Upper lobe of right lung (tissue), 1 donor: Measurements from ENCODE around the gene ZC2HC1C. TPM values are rescaled to one million over a fixed set of nuclear protein-coding genes. Genes with fewer than 3 reads are reported as not detected.
"Not testable (repeated sequence)": the region's sequence is repeated elsewhere in the genome, so short reads cannot be mapped to it uniquely, and the experiment has no call there.

ENCODE experiments used
- ATAC-seq: fragments of 200-7000 bp; cut with Tn5 transposase; one replicate; pipeline ENCODE4 v1.9.1; 2020; ENCODE audit warnings: mild to moderate bottlenecking, moderate library complexity
- DNase-seq: peaks from one replicate; pipeline ENCODE4 v3.0.0-alpha.2; 2020
- H3K27ac ChIP-seq: fragments of 200-600 bp; one replicate; pipeline ENCODE4 v1.8.0; 2022
- H3K27me3 ChIP-seq: fragments of 200-600 bp; one replicate; pipeline ENCODE4 v1.8.0; 2022; ENCODE audit warnings: mild to moderate bottlenecking
- H3K36me3 ChIP-seq: fragments of 200-600 bp; one replicate; pipeline ENCODE4 v1.8.0; 2022
- H3K4me1 ChIP-seq: fragments of 200-600 bp; one replicate; pipeline ENCODE4 v1.8.0; 2022
- H3K4me3 ChIP-seq: fragments of 200-600 bp; one replicate; pipeline ENCODE4 v1.8.0; 2022; ENCODE audit warnings: mild to moderate bottlenecking
- H3K9me3 ChIP-seq: fragments of 200-600 bp; one replicate; pipeline ENCODE4 v1.8.0; 2022
- intact Hi-C: fragments of 100-400 bp; cut with DNase I; formaldehyde crosslinking; loops from one replicate; pipeline ENCODE4 v1.11.0; 2022
- total RNA-seq: library from RNA; stranded (reverse); fragmentation: NEBNext Ultra II Directional; extraction: Animal tissue kit (Norgen Biotek cat#: 25700); gene quantifications from one replicate; pipeline ENCODE4 v1.2.1, GENCODE V29; 2021
- TF ChIP-seq, protein P1 (sequence below): fragments of 200-600 bp; IDR thresholded peaks from one replicate; pipeline ENCODE4 v1.8.0; 2022; ENCODE audit warnings: antibody characterized with exemption
- donor health status: DM: no; HTN: yes; CAD: no; lungs with severe emphysema.

ZC2HC1C gene
- total RNA-seq, 1 donor from 2014 or later, result 4.5 TPM

DNA sequence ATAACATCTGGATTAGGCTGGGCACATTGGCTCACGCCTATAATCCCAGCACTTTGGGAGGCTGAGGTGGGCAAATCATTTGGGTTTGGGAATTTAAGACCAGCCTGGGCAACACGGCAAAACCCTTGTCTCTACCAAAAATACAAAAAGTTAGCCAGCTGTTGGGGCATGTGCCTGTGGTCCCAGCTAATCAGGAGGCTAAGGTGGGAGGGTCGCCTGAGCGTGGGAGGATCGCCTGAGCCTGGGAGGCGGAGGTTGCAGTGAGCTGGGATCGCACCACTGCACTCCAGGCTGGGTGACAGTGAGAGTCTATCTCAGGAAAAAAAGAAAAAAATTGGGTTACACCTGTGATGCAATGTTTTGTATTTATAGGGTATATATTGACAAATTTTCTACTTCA is 52.1 kb downstream of the ZC2HC1C start:
- DNase-seq, result no peak
- H3K4me3 ChIP-seq, result no peak overlapping the region
- intact Hi-C loops, result no loop called here
- TF ChIP-seq, protein P1, sequence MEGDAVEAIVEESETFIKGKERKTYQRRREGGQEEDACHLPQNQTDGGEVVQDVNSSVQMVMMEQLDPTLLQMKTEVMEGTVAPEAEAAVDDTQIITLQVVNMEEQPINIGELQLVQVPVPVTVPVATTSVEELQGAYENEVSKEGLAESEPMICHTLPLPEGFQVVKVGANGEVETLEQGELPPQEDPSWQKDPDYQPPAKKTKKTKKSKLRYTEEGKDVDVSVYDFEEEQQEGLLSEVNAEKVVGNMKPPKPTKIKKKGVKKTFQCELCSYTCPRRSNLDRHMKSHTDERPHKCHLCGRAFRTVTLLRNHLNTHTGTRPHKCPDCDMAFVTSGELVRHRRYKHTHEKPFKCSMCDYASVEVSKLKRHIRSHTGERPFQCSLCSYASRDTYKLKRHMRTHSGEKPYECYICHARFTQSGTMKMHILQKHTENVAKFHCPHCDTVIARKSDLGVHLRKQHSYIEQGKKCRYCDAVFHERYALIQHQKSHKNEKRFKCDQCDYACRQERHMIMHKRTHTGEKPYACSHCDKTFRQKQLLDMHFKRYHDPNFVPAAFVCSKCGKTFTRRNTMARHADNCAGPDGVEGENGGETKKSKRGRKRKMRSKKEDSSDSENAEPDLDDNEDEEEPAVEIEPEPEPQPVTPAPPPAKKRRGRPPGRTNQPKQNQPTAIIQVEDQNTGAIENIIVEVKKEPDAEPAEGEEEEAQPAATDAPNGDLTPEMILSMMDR, result no peak
- H3K27ac ChIP-seq, result no peak overlapping the region
- peaks cover 17% of the 10 kb centered on the region for H3K4me1 ChIP-seq
- ATAC-seq, result no peak
- no peaks in the 10 kb centered on the region for H3K9me3 ChIP-seq
- no peaks in the 10 kb centered on the region for H3K27me3 ChIP-seq
- peaks cover 38% of the 10 kb centered on the region for H3K36me3 ChIP-seq

DNA sequence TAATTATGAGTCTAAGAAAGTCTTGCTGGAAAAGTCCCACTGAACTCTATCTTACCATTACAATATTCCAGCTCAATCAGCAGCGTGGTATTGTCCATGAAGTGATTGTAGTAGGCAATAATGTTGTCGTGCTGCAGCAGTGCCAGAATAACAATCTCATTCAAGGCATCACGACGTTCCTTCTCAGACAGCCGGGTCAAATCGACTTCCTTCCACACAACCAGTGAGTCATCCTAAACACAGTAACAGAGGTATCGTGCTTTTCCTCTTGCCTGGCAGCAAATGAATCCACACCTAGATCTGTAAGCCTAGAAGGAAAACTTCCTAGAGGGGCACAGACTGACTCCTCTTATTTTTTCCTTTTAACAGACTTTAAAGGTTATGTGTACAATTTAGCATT is 54.5 kb downstream of the ZC2HC1C start:
- TF ChIP-seq, protein P1, result no peak
- H3K9me3 ChIP-seq, result no peaks in the 10 kb centered on the region
- intact Hi-C loops, result no loop called here
- H3K4me3 ChIP-seq, result no peak overlapping the region
- H3K27me3 ChIP-seq, result no peaks in the 10 kb centered on the region
- peak overlapping the region; percentile 12 for H3K27ac ChIP-seq
- no peak for DNase-seq
- peaks cover 31% of the 10 kb centered on the region for H3K4me1 ChIP-seq
- H3K36me3 ChIP-seq, result peaks cover 13% of the 10 kb centered on the region
- ATAC-seq, result peak; percentile 18

DNA sequence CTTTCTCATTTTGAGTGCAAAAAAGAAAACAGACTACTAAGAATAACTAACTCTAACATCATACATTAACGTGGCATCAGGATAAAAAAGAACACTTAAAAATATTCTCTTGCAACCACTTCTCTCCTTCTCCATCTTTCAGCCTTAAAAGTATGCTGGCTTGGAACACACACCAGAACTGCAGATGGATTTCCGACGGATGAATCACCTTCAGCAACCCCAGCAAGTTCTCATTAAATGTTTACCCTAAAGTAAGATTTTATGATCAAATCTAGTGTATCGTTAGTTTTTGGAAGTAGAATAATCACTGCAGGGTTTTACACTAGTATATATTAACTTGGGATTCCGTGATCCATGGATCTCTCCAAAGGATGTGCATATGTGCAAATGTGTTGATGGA is 56.2 kb downstream of the ZC2HC1C start:
- no peaks in the 10 kb centered on the region for H3K9me3 ChIP-seq
- no peak for DNase-seq
- no peak for ATAC-seq
- no peaks in the 10 kb centered on the region for H3K27me3 ChIP-seq
- peaks cover 9% of the 10 kb centered on the region for H3K36me3 ChIP-seq
- intact Hi-C loops, result no loop called here
- H3K27ac ChIP-seq, result peak overlapping the region; percentile 98
- TF ChIP-seq, protein P1, result no peak
- peak overlapping the region; percentile 82 for H3K4me3 ChIP-seq
- H3K4me1 ChIP-seq, result peaks cover 31% of the 10 kb centered on the region

DNA sequence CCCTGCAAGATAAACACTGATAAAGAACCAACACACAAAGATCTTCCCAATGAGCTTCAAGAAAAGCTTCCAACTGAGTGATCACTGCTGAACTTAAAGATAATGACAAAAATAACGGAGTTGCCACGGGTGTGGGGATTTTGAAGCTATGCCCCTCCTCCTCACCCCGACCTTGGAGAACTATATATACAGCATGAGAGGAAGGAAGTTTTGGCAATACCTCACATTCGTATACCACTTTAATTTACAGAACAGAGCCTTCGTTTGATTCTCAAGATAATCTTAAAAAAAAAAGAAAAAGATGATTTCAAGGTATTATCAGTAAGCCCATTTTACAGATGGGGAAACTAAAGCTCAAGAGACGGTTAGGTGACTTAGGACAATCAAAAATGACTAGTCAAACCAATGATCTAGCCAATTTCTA is 56.7 kb downstream of the ZC2HC1C start:
- Histone ChIP-seq H3K4me3 (peak overlapping the region; percentile 82), H3K4me1 (peaks cover 31% of the 10 kb centered on the region), H3K27me3 (no peaks in the 10 kb centered on the region), H3K36me3 (peaks cover 9% of the 10 kb centered on the region), H3K27ac (peak overlapping the region; percentile 98), H3K9me3 (no peaks in the 10 kb centered on the region)
- ATAC-seq (no peak), DNase-seq (no peak)
- TF ChIP-seq, protein P1, result no peak
- intact Hi-C loops, result no loop called here

DNA sequence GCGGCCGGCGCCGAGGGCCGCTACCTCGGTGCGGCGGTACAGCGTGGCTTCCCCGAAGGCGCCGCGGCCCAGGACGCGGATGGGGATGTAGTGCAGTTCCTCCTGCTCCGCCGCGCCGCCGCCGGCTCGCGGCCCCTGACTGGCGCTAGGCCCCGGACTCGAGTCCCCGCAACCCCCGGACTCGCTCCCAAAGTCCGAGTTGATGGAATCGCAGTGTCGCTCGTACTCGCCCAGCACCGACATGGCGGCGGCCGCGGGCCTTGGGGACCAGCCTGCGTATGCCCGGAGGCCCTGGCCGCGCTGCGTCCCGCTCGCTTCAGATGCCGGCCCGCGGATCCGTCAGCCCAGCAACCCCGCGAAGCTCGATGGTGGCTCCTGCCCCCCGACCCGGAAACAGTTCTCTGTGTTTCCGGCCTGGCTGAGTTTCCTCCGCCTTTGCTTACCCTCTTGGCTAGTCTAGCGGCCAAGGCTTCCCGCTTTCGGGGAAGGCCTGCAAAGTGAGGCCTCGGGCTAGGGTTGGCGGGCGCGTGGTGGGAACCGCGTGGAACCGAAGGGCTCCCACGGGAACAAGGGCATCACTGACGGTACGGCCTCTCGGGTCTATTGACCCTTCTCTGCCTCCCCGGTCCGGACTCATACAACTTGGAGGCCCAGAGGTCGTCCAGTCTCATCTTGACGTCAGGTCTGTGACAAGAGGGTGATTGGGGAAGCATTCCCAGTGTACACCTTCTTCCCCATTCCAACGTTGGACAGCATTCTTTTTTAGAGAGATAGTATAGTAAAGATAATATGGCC is 57.4 kb downstream of the ZC2HC1C start, which contains the start of gene NEK9:
Gene NEK9, minus strand, starts transcription at position 370 of the 795 bp plus-strand sequence. Its CDS starts 127 bp downstream, at position 243.
- H3K9me3 ChIP-seq, result no peaks in the 10 kb centered on the region
- peak within 1 kb of the TSS; percentile 98 for H3K27ac ChIP-seq
- intact Hi-C loops, result no loop called here
- H3K4me3 ChIP-seq, result peak within 1 kb of the TSS; percentile 82
- H3K27me3 ChIP-seq, result no peaks in the 10 kb centered on the region
- DNase-seq, result peak; percentile 94
- peak; percentile 97 for ATAC-seq
- H3K36me3 ChIP-seq, result peaks cover 10% of the 10 kb centered on the region
- TF ChIP-seq, protein P1, result no peak
- peaks cover 31% of the 10 kb centered on the region for H3K4me1 ChIP-seq

DNA sequence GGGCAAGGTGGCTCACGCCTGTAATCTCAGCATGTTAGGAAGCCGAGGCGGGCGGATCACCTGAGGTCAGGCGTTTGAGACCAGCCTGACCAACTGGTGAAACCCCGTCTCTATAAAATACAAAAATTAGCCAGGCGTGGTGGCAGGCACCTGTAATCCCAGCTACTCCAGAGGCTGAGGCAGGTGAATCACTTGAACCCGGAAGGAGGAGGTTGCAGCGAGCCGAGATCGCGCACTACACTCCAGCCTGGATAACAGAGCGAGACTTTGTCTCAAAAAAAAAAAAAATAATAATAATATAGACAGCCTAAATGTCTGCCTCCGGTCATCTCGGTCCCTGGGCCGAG is 58.0 kb downstream of the ZC2HC1C start:
- Histone ChIP-seq H3K27ac (peak overlapping the region; percentile 98), H3K4me1 (peaks cover 32% of the 10 kb centered on the region), H3K4me3 (peak overlapping the region; percentile 82), H3K36me3 (peaks cover 13% of the 10 kb centered on the region)
- intact Hi-C loops, H3K9me3 ChIP-seq, H3K27me3 ChIP-seq, ATAC-seq, DNase-seq: not testable (repeated sequence)
